Measurements from ENCODE around the gene TMPRSS2.

The TMPRSS2 gene

DNA sequence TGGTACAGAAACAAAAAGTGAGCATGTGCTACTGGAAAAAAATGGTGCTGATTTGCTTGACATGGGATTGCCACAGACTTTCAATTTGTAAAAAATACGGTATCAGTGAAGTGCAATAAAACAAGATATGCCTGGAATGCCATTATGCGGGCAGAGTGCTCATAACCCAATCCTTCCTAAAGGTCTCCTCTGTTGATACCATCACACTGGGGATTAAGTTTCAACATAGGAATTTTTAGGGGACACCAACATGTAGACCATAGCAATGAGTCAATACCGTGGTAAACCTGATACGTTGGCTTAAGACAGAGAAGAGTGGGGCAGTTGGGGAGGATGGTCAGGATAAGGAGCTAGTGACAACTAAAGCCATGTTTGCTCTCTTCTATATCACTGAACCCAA lies 61.4 kb downstream of the TMPRSS2 start:
- no peak for DNase-seq

DNA sequence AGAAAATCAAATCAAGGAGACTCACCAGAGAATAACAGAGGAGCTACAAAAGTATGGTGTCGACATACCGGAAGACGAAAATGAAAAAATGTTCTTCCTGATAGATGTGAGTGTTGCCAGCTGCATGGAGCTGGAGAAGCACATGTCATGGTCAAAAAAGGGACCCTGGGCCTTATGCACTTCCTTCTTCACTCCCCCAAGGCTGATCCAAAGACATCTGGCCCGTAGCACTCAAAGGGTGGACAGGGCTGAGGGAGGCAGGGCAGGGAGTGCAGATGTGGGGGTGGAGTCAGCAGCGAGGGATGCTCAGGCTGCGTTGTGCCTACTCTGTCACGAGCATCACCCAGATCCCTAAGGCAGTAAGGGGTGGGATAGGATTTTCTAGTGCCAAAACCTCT lies 62.5 kb downstream of the TMPRSS2 start:
- DNase-seq = no peak

DNA sequence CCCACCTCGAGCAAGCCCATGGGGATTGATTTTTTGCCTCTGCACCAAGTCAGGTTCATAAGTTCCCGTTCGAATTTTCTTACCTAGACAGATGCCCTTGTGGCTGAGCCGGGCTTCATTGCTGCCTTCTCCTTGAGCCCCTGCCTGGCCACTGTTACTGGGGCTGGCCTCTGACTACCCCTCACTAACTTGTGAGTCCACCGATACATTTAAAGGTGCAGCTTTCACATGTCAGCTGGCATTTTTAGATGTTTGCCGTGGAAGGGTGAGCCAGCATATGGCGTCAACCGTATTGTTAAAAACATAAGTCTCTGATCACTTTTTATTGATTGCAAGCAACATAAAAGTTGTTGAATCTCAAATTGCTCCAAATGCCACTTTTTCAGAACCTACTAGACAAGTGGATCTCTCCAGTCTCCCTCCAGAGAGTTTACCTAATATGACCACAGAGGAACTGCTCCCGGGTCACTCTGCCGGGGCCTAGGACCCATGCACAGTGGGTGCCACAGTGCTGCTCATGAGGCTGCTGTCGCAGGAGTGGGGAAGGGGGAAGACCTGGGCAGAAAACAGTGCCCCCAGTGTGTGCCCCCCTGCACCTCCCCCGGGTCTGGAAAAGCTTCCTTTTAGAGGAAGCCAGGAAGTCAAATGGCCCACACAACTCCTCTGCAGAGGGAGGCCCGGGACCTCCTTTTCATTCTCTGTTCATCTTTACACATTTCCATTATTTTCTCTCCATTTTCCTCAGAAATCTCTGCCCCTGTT lies 63.1 kb downstream of the TMPRSS2 start:
- DNase-seq = no peak

DNA sequence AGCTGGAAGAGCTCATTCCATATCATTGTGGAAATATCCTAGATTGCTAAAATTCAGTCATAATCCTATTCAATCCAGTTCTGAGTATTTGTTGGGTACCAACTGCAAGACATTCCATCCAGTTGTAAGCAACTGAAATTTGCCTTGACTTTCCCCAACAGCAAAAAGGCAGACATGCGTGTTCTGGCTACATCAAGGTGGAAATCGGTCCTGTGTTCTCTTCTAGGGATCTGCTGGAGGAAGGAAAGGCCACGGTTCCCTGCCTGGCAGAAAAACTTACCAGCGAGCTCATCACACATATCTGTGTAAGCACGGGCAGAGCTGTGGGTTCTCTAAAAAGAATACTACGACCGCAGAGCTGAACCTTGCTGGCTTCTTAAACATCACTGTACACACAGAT lies 64.4 kb downstream of the TMPRSS2 start:
- DNase-seq = no peak

DNA sequence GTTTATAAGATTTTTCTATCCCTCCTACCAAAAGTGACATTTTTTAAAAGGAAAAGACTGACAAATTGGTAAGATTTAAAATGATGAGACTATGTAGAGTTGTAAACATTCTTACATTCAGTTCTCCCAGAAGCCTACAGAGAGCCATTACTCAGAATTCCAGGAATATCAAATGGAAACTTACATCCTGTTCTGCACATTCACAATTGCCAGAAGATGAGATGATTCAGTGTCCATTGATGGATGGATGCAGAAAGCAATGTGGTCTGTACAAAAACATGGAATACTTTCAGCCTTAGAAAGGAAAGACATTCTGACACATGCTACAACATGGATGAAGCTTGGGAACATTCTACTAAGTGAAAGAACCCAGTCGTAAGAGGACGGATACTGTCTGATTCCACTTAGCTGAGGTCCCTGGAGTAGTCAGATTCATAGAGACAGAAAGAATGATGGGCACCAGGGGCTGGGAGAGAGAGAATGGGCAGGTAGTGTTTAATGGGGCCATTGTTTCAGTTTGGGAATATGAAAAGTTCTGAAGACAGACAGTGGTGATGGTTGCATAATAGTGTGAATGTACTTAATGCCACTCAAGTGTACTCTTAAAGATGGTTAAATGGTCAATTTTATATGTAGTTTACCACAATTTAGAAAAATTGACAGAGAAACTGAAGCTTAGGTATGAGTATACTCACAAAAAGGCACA lies 65.3 kb downstream of the TMPRSS2 start:
- DNase-seq = no peak

DNA sequence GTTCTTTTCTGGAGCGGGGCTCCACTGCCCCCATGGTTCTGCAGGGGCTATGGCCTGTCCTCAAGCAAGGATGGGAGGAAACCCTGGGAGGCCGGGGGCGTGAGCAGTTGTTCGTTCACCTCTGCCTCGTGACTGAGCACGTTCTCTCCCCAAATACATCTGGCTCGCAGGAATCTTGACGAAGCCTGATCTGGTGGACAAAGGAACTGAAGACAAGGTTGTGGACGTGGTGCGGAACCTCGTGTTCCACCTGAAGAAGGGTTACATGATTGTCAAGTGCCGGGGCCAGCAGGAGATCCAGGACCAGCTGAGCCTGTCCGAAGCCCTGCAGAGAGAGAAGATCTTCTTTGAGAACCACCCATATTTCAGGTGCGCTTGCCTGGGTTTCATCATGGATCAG lies 66.4 kb downstream of the TMPRSS2 start:
- no peak for DNase-seq

DNA sequence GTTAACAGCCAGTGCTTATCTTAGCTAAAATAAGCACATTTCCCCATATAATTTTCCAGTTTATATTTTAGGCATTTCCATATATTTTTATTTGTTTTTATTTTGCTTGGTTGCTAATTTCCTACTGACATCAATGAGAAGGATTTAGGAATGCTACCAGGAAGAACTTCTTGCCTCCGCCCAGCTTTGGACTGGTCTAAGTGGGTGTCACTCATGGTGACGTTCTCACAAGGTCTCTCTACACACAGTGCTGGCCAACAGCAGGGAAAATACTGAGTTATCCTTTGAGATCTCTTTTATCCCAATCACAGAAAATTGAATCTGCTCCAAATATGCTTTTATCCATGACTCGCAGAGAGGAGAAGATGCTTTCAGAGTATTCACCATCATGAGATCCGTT lies 68.7 kb downstream of the TMPRSS2 start:
- DNase-seq = no peak

DNA sequence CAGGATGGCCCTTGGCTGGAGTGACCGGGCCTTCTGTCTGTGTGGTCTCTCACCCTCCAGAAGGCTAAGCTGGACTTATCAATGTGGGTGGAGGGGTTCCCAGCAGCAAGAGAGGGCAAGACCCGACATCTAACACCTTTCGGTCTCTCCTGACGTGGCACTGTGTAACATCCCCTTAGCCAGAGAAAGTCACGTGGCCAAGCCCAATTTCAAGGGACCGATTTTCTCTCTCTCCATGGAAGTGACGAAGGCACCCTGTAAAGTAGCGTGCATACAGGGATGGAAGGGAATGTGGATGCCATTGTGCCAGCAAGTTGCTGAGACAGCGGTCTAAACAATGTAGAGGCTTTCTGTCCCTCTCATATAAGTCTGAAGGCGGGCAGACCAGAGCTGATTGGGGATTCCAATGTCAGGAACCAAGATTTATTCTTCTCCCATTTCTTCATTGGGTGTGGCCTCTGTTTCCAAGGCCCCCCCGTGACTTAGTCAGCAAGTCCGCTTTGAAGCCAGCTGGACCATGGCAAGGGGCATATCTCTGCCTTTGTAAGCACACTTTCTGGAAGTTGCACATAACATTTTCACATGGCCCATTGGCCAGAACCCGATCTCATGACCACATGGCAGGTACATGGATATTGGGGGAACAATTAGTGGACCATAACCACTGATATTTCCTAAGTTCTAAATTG lies 69.4 kb downstream of the TMPRSS2 start:
- DNase-seq = no peak

DNA sequence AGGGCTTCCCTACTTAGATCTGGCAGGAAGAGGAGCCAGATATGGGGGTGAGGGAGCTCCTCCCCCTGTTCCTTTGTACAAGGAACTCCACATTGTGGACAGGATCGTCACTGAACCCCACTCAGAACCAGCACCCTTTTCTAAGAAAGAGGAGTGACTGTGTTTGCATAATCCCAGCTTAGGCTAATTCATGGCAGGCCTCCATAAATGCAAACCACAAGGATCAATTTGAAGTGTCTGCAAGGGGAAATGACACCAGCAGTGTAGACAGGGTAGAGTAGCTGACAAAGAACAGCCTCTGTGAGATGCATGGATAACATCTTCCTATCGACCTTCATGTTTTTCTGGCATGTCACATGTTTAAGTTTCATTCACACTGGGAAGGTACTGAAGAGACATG lies 70.2 kb downstream of the TMPRSS2 start:
- DNase-seq = no peak

DNA sequence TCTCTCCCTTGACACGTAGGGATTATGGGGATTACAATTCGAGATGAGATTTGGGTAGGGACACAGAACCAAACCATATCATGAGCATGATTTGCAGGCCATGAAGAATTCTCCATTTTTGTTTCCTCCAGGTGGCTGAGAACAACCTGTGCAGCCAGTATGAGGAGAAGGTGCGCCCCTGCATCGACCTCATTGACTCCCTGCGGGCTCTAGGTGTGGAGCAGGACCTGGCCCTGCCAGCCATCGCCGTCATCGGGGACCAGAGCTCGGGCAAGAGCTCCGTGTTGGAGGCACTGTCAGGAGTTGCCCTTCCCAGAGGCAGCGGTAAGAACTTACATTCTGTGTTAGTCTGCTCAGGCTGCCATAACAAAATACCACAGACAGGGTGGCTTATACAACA lies 72.3 kb downstream of the TMPRSS2 start:
- no peak for DNase-seq

DNA sequence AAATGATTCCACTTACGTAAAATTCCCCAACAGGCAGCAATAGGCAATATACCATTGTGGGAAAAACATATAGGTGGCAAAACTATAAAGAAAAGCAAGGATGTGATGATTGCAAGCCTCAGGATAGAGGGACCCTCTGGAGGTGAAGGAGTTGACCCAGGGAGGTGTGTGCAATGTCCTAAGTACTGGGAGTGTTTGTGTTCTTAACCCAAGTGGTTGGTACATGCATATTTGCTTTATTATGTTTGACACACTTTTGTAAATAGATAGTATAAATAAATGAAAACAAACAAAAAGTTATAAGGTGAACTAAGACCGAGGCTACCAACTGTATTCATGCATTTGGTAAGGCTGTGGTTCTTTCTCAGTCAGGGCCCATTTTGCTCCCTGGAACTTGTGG lies 74.4 kb downstream of the TMPRSS2 start:
- DNase-seq = no peak

DNA sequence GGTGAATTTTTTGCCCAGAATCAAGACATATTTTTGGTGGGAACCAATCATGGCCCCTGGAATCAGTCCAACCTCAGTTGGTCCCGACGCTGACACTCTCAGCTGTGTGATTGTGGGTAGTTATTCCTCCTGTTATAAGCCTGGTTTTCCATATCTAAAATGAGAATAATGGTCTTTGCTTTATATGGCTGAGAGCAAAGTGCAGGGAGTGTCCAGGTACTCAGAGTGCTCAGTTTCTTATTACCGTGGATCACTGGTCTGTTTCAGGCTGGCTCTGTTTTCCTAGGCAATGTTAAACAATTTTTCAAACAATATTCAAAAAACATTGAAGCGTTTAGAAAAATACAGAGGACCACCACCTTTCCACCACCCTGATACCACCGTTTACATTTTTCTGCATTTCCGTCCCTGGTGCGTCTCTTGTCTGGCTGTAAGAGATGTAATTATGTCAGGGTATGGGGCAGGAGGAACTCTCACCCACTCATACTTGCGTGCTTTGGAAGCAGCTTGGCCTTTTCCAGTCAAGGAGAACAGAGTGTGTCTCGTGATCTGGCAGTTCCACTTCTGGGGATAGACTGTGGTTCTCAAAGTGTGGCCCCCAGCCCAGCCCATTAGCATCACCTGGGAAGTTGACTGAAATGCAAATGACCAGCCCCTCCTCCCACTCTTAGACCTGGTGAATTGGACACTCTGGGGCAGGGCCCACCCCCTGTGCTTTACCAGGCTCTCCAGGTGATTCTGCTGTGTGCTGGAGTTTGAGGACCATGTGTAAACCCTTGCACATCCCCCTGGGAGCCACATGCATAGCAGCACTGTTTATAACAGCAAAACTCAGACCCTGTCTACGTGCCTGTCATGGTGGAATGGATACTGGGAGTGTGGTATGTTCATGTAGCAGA lies 75.1 kb downstream of the TMPRSS2 start:
- DNase-seq = no peak

DNA sequence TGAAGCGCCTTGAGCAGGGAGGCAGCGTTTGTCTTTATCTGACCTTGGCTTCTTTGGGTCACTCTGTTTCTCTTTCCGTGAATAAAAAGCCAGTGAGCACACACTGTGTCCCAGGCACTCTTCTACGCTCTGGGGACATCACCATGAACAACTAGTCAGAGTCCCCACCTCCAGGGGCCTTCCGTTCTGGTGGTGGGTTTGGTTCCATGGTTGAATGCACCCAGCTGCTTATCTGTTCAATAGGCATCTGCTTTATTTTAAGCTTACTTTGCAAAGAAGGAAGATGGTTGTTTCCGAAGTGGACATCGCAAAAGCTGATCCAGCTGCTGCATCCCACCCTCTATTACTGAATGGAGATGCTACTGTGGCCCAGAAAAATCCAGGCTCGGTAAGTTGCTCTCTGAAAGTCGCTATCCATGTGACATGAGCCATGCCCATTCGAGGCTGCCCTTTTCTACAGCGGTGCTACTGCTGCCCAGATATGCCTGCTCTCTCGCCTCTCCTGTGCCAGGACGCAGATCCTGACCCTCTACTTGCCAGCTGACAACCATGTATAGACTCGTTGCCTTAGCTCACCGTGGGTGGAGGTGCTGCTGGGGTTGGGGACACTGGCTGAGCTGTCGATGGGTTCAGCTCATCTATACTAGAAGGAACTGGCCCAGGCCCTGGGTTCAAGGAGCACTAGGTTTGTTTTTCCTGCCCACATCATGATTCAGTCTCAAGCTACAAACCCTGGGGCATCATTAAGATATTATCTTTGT lies 76.0 kb downstream of the TMPRSS2 start:
- DNase-seq = no peak

DNA sequence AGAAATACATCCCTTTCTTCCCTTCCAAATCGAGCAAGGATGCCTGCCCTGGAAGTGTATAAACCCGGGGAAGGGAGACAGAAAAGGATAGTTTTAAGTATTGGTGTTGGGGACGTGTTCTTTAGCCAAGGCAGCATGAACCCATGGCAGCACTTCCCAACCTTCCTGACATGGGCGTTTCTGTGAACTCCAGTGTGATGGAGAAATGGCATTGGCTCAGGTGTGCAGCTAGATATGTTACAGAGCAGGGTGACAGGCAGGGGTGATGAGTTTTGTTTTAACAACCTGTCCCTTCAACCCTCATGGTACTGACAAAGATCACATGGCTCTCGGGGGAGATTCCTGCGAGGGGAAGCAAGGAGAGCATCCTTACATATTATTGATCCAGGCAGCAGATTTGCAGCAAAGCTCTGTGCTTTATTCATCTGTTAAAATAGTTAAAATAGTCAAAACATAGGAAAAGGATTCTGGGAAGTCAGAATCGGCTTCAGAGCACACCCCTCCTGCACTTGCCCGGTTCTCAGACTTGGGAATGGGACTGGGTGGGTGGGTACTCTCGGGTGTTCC lies 78.0 kb downstream of the TMPRSS2 start:
- no peak for DNase-seq

DNA sequence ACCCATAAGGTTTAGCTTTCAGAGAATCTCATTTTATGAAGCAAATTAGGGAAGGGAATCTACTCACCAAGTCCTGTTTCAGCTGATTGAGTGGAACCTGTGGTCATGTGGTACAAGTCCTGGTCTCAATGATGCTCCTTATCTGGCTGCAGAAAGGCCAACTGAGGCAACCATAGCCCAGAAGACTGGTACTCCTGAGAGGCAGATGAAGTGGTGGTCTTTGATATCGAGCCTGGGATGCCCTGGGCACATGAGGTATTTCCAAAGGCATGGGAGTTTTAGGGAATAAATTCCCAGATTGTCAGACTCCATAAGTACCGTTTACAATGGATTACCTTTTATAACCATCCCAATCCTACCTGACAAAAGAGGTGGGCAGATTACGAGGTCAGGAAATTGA lies 78.7 kb downstream of the TMPRSS2 start:
- DNase-seq = no peak

DNA sequence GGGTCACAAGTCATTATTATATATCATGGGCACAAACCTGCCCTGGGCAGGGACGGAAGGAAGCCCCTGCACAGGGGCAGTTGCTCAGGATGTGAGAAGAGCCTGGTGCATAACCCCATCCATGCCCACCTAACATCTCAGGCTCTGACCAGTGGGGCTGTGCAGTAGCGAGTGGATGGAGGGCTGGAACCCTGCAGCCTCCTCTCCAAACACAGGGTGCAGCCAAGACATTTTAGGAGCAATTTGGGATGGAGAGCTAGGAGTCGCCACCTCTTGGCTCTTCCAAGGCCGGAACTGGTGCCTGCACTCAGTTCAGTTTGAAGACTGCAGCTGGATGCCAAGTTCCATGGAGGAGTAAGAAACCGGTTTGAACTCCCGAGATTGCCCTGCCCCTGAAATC lies 79.1 kb downstream of the TMPRSS2 start:
- DNase-seq = no peak

DNA sequence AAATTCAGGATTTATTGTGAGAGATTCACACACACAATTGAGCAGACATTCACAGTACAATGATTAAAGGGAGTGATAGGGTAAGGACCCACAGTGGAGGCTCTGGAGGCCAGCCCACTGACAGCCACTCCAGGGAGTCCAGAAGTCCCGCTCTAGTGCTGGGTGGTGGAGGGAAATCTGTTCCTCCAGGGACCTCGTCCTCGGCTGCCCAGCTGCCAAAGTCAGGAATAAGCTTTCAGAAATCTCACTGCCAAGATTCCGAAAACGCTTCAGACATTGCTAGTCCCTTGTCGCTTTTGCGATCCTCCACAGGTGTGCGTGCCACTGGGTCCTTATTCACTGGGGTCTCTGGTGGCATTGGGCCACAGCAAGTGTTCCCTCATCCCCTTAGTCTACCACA lies 79.6 kb downstream of the TMPRSS2 start:
- no peak for DNase-seq

DNA sequence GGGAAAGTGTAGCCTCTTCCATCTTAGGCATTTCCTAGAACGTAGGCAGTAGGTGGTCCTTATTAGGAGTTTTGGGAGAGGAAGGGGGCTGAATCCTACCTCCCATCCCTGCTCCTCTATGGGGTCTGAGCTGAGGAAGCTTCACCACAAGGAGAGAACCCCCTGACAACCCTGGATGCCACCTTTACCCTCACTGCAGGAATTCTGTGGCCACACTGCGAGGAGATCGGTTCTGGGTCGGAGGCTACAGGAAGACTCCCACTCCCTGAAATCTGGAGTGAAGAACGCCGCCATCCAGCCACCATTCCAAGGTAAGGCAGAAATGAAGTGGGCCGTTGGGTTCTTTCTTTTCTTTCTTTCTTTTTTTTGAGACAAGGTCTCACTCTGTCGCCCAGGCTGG lies 80.4 kb downstream of the TMPRSS2 start:
- no peak for DNase-seq

DNA sequence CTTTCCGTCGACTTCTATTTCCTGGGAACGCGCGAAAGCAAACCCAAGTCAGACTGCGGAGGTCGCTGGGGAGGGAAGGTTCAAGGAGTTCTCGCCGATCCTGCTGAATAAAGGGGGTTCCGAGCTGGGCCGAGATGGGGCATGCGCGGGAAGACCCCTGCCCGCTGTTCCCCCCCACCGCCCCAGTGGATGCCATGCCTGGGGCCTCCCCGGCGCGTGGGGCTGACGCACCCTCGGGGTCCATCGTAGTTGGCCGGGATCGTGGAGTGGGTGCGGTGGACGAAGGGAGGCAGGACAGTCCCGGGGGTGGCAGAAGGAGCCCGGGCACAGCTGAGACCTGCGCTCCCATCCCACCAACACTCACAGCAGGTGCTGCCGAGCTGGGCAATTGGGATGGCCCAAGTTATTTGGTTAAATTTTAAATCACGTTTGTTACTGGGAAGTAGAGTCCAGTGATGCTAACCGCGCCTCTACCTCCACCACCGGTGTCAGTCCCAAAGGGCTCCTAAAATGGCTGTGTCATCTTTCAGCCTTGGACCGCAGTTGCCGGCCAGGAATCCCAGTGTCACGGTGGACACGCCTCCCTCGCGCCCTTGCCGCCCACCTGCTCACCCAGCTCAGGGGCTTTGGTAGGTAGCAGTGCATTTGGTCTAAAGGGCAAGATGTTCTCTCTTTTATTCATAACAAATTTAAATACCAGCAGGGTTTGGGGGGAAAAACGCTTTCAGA lies 81.1 kb downstream of the TMPRSS2 start:
- DNase-seq = no peak

DNA sequence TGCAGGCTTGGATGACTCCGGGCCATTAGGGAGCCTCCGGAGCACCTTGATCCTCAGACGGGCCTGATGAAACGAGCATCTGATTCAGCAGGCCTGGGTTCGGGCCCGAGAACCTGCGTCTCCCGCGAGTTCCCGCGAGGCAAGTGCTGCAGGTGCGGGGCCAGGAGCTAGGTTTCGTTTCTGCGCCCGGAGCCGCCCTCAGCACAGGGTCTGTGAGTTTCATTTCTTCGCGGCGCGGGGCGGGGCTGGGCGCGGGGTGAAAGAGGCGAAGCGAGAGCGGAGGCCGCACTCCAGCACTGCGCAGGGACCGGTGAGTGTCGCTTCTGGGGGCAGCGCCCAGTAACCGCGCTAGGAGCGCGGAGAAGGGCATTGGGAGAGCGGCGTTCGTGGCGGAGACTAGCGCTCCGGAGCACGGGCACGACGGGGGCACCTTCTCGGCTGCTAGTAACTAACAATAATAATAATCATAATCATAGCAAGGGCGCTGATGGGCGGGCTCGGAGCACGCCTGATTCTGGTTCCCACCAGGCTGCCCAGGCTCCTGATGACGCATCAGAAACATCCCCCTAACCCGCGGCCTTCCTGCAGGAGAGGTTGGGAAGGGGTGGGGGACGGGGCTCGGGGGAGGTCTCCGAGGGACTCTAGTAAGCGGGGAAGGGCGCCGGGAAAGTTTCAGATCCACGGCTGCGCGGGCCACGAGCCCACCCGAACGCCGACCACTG lies 81.8 kb downstream of the TMPRSS2 start, which contains the start of gene MX1:
Gene MX1, plus strand, starts transcription at position 286 of the 722 bp plus-strand sequence. CDS start 5,832 bp downstream, outside the sequence.
- DNase-seq = no peak
